Activated T-cell treated with anti-CD3 and anti-CD28 coated beads, Interleukin-2, amount 50 U/mL, for 48 hours (primary cell): Measurements from ENCODE around the gene PTPRT.

ENCODE experiments used
- DNase-seq, 2 experiments: peaks; one replicate each; pipeline ENCODE4 v3.0.0-alpha.2; 2020

The PTPRT gene

GRCh38 chr20:43096931-43097260, 92.8 kb downstream of the PTPRT start:
- DNase-seq: no peak

DNA sequence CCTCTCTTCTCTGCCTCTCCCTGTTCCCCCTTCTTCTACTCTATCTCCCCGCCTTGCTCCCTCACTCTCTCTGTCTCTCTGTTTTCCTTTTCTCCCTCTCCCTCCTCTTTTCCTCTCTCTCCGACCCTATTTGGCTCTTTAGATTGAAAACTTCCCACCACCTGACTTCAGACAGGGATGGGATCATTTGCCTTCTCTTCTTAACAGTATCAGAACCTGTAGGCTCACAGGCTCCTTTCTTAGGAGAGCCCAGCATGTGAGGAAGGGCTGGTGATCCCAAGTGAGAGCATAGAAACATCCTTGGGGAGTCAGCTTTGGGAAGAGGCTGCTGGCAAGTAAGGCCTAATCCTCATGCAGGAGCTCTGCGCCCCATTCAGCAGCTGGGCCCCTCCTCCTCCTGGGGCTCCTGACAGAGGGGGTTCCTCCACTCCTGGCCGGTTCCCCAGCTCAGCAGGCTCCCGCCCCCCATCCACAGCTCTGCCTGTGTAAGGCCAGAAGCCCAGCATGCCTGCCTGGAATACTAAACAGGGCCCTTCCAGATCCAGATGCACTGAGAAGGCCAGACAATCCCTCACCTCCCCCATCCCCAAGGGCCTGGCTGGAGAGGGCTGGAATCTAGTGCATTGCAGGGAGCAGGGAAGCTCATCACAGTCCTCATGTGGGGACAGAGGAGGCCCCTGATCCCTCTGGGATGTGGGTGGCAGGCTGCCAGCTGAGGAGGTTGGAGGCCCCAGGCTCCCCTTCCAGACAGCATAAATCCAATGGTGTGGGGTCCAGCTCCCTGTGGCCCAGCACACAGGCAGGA, 93.4 kb downstream of the PTPRT start:
- DNase-seq: no peak

DNA sequence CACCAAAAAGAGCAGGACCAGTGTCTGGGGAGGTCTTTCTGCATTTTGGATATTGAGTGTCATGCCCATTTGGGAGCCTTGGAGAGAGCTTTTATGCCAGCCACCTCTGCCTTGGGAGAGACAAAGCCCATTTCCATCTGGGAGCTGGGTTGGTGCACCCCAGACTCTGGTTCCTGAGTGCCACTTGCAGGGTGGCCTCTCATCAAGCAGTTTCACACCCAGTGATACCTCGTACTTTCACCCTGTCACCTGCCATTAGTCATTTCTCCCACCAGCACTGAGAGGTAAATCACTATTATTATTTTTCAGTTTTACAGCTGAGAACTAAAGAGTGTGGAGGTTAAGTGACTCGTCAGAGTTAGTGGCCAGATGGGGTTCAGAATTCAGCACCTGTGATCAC, 94.7 kb downstream of the PTPRT start:
- no peak for DNase-seq

- DNase-seq: no peak
Measured at GRCh38 chr20:43092386-43093088, 97.2 kb downstream of the PTPRT start.

DNA sequence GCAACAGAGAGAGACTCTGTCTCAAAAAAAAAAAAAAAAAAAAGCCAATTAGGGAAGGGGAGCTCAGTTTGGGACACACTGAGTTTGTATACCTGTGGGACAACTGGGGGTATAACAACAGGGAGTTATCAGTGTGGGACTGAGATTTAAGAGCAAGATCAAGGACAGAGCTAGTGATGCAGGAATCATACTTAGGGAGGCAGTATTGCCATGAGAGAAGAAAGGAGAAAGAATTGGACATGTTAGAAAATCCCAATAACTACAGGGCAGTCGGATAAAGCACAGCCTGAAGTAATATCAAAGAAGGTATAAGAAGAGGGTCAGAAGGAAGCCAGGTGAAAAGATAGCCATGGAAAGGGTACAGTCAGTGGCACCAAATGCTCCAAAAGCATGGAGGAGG, 121.2 kb downstream of the PTPRT start:
- no peak for DNase-seq

GRCh38 chr20:43066125-43066524, 123.6 kb downstream of the PTPRT start:
- DNase-seq: no peak

DNA sequence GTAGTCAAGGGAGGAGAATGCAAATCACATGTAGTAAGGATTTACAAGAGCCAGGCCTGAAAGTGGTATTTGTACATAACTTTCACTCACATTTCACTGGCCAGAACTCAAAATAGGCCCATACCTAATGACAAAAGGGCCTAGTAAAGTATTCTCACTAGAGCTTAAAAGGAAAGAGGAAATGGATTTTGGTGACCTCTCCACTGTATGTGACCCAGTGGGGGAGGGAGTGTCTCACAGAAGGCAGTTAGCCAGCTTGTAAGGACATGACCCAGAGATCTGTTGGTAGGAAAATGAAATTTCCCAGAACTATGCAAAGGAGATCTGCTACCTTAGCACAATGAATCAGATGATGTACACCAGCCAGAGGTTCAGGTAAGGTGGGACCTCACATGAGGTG, 124.4 kb downstream of the PTPRT start:
- DNase-seq: no peak

- DNase-seq: no peak
Measured at GRCh38 chr20:43058077-43058476, 131.6 kb downstream of the PTPRT start.

- DNase-seq: no peak
Measured at GRCh38 chr20:43057317-43057716, 132.4 kb downstream of the PTPRT start.

- no peak for DNase-seq
Measured at GRCh38 chr20:43055181-43055884, 134.4 kb downstream of the PTPRT start.

DNA sequence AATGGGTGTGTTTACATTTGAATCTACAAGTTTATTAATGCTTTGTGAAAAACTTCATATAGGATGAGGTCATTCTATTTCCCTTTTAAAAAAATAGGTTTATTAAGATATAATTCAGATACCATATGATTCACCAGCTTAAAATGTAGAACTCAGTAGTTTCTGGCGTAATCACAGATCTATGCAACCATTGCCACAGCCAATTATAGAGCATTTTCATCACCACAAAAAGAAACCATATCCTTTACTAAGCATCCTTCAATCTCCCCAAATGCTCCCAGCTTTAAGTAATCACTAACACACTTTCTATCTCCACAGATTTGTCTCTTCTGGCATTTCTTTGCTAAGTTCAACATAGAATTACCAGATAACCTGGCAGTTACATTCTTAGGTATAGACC, 137.2 kb downstream of the PTPRT start:
- DNase-seq: no peak

GRCh38 chr20:43046966-43047365, 142.7 kb downstream of the PTPRT start:
- no peak for DNase-seq

- no peak for DNase-seq
Measured at GRCh38 chr20:43043887-43044286, 145.8 kb downstream of the PTPRT start.

DNA sequence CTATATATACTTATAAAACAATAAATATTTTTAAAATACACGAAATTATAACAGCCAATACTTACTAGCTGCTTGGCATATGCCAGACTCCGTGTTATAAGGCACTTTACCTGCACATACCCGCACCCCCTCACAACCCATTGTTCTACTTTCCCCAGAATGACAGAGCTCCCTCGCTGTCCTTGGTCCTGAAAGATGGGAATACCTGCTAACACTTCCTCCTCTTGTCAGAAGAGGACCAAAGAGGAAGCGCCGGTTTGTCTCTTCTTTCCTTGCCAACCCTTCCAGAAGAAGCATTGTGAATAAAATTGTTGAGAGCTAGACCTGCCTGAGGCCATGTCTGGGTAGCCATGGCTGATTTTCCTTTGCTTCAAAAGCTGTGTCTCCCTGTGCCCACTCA, 149.3 kb downstream of the PTPRT start:
- no peak for DNase-seq

DNA sequence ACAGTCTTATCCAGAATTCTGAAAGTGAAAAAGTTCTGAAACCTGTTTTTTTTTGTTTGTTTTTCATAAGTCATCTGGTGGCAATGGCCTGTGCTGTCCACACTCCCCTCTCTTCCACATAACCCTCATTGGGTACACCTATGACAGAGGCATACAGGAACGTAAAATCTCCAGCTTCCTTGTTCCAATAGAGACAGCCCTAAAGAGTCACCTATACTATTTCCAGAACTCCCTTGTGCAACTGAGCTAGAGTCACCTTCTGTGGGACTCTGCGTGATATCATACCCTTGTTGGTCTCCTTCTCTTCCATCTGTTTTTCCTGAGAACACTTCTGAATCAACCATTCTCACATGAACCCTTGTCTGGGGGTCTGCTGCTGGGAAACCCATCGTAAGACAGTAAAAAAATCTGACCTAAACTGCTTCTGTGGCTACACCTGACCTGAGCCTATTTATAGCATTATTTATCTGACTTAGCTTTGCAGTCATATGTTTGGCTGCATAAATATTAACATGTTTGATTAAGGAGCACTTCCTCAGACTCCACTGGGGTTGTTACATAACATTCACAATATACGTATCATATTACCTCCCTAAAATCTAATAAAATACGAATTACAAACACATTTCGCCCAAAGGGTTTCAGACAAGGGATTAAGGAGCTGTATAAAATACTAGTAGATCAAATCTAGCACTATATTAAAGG, 151.9 kb downstream of the PTPRT start:
- no peak for DNase-seq

- no peak for DNase-seq
Measured at GRCh38 chr20:43034981-43035724, 154.6 kb downstream of the PTPRT start.

- DNase-seq: no peak
Measured at GRCh38 chr20:43032459-43032858, 157.2 kb downstream of the PTPRT start.

DNA sequence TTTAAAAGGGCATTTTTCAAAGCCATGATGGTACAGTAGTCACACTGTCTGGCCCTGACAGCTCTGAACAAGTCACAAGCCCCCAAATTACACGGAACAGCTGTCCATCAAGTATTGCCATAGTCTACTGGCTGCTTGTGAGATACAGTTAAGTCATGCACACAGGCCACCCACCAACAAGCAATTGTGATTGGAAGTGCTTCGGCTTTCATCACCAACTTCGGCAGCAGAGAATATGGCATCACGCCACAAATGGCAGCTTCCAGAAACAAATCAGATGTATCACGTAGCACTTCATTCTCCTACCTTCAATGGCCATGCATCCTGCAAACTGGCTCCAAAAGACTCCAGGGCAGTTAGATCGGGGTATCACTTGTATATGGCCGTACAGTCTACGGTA, 160.5 kb downstream of the PTPRT start:
- DNase-seq: no peak

DNA sequence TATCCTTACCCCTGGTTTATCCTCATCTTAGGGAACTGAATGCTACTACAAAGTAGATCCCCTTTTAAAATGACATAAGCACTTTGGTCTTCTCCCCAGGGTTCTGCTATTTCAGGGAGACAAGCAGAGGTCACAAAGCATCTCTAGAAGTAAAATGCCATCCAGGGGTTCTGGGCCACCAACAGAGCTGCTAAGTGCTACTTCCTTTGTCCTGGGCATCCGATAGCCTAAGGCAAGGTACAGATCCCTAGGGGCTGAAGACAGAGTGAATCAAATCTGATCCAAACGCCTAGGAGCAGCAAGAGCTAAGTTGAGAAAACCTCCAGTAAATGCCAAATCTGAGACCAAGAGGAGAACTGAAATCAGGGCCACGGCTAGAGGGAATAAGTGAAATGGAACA, 161.2 kb downstream of the PTPRT start:
- no peak for DNase-seq

DNA sequence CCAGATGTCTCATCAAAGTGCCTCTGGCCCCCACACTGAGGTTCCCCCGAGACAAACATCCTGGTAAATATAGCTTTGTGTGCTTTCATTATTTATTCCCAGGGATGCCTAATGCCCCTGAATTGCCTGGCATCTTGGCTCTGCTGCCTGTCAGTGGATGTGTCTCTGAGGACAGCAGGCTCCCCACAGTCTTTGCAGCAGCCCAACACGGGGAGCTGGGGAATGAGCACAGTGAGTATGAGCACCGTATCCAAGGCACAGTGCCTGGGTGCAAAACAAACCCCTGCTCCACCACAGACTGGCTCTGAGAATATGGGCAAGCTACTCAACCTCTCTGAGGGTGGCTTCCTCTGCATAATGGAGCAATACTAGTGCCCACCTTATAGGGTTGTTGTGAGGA, 165.9 kb downstream of the PTPRT start:
- DNase-seq: no peak

- no peak for DNase-seq
Measured at GRCh38 chr20:43022568-43022967, 167.1 kb downstream of the PTPRT start.

DNA sequence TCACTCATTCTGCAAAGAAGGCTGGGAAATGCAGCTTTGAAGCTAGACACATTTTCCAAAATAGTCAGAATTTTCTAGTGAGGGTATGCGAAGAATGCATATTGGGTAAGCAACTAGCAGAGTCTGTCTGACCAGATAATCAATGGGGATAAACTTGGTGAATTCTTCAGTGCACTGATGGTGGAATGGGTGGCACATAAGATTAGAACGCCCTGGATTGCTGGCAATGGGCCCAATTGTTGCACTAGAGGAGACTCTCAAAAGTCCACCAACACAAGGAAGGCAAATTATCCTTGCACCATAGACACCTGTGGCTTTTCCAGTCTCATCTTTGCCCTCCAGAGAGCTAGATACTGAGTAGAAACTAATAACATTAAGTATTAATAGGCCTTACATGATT, 167.6 kb downstream of the PTPRT start:
- no peak for DNase-seq
